SK-MEL-5 (cell line): ENCODE data around the gene RASGEF1B. TPM values are rescaled to one million over a fixed set of nuclear protein-coding genes. Genes with fewer than 3 reads are reported as not detected.

Experiments used
- DNase-seq: peaks from one replicate; pipeline ENCODE4 v3.0.0-alpha.2; 2016; ENCODE audit warnings: low read depth, low spot score
- in situ Hi-C: cut with HindIII; loops from 2 replicates; pipeline ENCODE4 v1.10.0; 2016; ENCODE audit warnings: low sequenced_read_pairs, high pct_unique_total_duplicates, low pct_unique_long_range_greater_than_20kb
- total RNA-seq: library from RNA; depleted of rRNA; stranded (reverse); fragments of >200 nt; shearing (Covaris generic); gene quantifications from 2 replicates; pipeline ENCODE4 v1.2.3, GENCODE V29; 2014

The RASGEF1B gene
- total RNA-seq, 1 experiment from 2014 or later = 0.16 TPM

DNA sequence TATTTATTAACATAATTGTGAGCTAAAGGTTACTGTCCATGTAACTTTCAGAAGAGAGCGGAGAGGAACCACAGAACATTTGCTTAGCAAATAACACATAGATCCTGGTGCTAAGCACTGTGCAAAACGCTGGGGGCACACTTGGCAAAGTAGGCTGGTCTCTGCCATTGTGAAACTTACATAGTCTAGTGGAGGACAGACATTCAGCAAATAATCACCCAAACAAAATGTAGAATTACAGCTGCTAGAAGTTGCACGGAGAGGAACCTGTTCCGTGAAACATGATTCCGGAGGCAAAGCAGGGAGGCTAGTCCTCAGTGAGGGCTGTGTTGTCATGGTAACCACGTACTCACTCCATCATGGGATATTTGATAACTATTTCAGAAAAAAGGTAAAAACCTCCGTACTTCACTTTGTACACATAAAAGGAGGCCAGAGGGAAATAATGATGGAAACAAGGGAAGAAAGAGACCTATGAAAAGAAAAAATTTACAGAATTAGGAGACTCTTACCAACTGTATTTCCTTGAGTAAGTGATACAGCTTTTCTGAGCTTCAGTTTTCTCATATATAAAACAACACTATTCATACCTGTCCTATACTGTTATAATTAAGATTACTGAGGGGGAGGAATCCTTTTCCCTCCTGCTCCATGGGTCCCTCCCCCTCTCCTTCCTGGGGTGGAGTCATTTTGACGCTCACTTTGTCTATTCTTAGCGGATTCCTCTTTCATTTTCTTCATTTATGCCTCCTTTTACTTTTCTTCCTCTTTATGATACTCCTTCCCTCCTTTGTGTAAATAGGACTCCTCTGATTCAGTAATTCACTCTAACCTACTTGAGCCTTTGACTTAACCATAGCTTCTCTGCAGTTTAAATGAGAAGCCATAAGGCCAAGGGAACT, 825 bp upstream of the RASGEF1B start:
- in situ Hi-C loops = no loop called here
- peak; percentile 30 for DNase-seq

DNA sequence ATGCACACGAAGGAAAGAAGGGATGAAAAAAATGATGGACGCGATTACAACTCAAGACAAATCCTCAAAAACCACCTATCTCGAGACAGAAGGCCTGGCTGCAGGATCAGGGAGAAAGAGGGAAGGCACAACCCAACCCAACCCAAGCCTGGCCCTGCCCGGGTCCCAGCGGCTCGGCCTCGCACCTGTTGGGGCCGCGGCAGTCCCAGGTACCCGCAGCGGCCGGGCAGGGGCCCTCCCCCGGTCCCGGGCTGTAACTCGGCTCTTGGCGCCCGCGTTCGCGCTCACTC, 464 bp downstream of the RASGEF1B start:
- in situ Hi-C loops = no loop called here
- DNase-seq = no peak

DNA sequence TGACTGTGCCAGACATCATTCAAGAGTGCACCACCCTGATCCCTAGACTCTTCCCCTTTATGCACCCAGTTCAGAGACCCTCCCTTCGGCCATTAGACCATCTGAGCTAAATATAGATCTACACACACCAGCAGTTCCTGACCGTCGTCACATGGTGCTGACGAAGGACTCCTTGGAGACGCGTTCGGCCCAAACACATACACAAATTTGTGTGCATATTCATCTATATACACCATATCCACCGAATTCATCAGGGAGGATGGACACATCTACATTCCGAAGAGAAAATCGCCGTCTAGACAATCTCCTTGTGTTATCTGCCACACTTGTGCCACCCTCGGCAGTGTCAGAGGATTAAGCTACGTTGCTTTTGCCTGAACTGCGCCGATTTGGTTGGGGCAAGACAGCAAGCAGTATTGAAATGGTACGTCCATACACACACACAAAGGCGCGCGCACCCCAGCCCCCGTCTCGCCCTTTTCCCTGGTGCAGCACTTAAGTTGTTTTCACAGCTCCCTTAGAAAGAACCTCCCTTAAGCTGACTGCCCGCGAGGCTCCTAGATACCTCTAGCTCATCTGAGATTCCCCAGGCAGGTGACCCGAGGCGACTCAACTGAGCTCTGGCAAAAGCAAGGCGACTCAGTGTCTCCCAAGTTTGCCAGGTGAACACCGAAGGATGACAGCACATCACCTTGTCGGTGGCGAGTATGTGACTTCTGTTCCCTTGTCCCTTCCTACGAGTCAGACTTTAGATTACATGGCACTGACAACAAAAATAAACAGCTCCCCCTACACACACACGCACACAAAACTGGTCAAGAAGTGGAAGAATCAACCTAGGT, 1.0 kb downstream of the RASGEF1B start:
- no peak for DNase-seq
- in situ Hi-C loops = no loop called here

DNA sequence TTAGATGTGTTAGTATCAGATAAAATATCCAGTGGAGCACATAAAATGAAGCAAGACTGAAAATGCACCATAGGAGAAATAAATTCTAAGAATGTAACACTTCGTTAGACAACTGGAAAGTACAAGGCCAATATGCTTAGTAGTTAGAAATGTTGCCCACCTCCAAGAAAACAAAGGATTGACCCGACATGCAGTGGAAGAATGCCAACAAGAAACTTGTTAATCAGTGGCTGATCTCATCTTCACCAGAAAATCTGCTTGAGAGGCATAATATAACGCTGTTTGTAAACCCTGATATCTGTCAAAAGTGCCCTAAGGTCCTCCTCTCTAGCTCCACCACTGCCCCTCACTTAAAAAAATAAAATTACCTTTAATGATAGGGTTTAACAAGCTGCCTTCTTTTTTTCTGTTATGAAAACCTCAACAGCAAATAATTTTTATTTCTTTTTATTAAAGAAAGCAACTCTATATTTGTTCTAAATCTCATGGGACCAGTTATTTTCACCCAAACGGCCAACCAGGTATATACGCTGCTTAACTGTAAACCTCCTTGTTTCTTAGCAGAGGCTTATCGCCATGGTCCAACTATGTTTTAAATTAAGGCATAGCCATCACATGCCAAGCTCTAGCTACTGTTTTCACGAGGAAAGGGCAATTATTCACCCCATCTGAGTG, 1.8 kb downstream of the RASGEF1B start:
- in situ Hi-C loops = no loop called here

DNA sequence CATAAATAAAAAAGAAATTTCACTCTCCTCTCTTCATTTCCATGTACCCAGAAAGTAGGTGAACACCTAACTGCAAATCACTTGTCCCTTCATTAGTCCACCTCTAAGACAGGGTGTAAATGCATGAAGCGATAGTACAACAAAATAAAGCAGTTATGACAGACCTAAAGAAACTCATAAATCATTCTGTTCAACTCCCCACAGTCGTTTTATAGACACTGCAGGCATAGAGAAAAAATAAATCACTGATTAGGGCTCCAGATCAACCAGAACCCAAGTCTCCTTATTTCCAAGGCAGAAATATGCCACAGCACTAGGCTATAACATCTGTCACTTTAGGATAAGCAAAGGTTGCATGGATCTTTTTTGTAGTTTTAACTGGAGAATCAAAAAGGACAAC, 3.0 kb downstream of the RASGEF1B start:
- no peak for DNase-seq
- in situ Hi-C loops = no loop called here

More for the DNA sequence above, 1.8 kb downstream of the RASGEF1B start:
- DNase-seq = no peak

DNA sequence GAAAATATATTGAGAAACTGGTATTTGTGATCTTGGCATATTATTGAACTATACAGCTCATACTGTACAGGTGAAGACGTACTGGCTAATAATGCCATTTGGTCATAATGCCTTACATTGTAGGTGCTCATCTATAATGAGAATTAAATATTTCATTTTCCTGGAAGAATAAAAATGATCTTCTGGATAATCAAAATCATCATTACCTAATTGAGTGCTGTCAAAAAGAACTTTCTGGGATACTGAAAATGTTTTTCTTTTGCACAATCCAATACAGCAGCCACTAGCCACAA, 4.1 kb downstream of the RASGEF1B start:
- no peak for DNase-seq
- in situ Hi-C loops = no loop called here

DNA sequence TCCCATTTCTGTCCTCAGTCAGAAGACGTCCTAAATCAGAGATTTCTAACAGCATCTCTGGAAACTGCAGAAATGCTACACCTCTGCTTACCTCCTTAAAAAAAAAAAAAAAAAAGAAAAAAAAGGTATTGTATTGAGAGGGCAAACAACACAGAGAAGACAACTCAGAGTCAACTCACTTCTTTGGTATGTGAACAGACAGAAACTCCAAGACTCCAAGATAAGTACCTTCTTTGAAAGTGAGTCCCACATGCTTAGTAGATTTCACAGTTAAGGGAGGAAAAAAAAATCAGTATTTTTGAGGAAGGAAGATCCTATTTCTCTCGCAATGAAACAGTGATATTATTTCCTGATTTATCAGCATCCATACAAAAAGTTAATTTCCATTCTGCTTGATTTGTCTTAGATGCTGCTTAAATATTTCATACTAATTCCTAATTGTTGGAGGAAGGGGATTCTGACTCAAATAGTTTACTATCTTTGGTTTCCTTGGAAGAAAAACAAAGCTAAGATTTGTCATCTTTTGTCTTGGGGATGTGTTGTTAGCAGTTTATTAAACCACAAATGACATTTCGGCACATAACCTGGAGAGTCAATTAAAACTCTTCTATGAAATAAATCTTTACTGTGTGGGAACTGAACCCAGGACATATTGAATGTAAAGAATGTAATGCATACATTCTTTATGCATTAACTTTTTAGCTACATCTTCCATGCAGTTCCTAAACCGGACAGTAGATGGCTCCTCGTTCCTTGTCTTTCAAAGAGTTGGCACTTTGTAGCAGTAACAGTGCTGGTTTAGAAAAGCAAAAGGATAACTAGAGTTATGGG, 4.7 kb downstream of the RASGEF1B start:
- in situ Hi-C loops = no loop called here

DNA sequence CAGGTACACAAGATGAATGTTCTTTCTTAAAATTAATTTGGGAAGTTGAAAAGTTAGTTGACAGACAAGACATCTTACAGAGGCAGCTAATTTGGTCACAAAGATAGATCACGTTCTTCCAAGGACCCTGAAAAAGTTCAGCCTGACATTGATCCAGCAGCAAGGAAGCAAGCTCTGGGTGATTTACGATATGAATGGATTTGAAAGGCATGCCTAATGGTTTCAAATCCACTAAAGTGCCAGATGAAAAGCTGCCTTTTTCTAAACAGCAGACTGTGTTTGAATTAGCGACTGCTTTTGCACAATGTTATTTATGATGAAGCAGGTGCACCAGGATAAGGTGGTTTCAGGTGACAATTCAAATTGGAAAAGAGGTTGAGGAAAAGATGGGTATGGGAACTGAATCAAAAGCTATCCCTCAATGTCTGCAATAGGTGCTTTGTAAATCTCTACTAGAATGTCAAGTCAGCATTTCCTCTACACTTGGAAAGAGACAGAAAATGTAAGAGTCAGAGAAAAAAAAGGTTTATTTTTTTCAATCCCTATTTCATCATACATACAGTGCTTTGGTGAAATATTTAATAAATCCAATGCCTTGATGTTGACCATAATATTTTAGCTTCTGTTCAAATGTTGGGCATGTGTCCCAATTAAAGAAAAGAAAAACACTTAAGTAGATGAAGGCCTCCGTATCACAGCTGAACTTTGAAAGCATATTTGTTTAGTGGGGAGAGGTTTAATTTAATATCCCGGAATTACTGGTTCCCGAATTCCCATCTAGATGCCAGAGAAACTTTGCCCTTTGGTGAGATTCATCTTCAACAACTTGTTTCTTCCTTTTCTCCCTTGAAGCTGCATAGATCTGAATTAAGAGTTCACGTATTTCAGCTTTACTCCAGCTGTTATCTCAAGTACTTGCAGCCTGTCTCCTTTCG, 6.0 kb downstream of the RASGEF1B start:
- no peak for DNase-seq
- in situ Hi-C loops = no loop called here

More for the DNA sequence above, 4.7 kb downstream of the RASGEF1B start:
- peak; percentile 75 for DNase-seq

DNA sequence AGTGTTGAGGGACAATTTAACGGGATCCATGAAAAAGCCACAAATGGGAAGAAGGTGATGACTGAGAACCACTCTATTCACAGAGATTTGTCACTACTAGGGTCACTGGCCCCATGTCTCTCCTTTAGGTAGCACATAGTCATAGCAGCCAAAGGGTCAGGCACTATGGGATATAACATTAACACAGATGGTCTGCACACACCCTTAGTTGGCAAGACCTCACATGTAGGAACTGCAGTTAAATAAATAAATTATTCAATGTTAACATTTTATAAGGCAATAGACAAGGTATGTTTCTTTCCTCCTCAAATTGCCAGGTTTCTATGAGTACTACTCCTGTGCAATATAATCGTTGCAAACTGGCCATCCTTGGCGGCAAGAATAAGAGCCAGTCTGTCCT, 10.9 kb downstream of the RASGEF1B start:
- in situ Hi-C loops = no loop called here
- DNase-seq = no peak

DNA sequence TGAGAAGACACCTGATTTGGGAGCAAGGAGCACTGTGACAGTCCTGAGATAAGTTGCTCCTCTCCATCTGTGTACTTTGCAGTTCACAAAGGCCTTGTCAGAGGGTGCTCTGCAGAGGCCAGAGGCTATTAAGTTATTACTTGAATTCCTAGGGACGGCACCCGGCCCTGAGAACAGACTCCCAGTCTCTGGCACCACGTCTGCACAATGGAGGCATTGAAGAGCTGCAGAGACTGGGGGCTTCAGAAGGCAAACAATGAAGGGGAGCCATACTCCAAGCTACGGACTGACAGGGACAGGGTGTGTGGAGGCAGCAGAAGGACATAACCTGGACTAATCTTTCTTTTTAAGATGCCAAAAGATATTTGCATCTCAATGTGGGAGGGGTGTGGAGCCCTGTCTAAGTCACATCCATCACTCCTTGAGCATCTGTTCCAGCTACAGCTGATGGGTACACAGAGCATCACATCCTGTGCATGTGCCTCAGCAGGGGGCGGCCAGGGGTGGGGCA, 11.5 kb downstream of the RASGEF1B start:
- in situ Hi-C loops = no loop called here
- DNase-seq = no peak

DNA sequence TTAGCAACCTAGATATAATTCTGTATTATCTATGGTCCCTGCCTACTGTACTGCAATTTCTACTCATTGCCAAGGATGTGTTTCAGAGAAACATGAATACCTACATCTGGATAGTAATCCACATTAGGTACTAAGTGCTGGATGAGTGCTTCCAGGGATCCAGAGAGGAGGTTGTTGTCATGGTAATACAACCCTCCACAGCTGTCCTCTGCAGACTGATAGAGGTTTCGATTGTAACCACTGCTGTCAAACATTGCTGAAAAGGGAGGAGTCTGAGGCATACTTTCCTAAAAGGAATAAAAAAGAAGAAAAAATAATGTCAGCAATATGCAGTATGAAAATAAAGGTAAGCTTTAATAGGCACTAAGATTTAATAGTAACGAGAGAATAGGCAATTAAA, 12.5 kb downstream of the RASGEF1B start:
- in situ Hi-C loops = no loop called here

DNA sequence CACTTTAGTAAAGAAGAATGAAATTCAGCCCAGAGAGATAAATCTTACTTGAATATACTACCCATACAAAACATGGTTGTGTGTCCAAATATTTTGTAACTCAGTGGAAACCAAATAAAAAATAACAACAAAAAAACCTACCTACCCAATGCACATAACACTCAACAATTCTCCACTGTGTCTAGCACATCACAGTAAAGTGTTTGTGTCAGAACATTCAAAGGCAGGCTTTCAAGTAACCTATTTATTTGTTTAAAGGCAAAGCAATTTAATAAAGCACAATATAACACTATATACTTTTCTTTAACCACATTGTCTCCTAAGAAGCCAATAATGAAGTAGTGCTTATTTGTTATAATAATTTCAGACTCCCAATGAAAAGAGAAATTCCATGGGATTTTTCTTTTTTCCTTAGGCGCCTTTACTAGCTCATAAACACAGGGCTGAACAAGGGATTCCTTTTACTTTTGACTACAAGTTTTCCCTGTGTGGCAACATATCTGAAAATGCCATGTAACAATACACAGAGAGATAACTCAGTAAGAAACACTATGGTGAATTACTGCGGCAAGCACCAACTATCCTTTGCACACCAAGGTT, 13.7 kb downstream of the RASGEF1B start:
- in situ Hi-C loops = no loop called here
- DNase-seq = peak; percentile 57

More for the DNA sequence above, 12.5 kb downstream of the RASGEF1B start:
- no peak for DNase-seq

DNA sequence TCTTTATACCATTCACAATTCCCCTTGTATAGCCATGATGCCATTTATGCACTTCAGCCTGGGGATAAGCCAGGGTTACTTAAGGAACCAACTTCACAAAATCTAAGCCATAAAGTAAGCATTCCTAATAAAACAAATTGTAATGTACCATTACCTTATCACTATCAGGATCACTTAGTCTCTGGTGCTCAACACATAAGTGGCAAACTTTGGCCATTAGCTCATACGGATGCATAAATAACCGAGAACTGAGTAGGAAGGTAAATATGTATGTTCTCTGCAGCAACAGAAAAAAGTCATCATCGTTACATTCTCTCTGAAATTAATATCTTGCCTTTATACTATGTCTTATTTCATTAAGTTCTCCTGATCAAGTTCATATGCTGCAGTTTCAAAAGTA, 14.4 kb downstream of the RASGEF1B start:
- in situ Hi-C loops = no loop called here
- no peak for DNase-seq

DNA sequence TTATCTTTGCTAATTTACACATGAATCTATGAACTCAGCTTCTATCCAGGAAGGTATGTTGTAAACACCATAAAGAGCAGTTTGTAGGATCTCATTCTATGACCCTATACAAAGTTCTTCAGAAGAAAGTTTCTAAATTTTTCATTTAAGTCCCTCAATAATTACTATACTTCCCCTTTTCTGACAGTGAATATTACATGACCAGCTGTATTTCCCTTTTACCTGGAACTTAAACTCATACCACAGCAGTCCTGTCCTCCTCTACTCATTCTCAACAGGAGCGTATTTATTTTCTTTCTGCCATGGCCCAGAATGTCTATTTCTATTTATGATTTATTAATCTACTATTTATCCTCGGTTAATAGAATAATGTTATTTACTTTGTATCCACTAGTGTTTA, 15.8 kb downstream of the RASGEF1B start:
- no peak for DNase-seq
- in situ Hi-C loops = no loop called here

DNA sequence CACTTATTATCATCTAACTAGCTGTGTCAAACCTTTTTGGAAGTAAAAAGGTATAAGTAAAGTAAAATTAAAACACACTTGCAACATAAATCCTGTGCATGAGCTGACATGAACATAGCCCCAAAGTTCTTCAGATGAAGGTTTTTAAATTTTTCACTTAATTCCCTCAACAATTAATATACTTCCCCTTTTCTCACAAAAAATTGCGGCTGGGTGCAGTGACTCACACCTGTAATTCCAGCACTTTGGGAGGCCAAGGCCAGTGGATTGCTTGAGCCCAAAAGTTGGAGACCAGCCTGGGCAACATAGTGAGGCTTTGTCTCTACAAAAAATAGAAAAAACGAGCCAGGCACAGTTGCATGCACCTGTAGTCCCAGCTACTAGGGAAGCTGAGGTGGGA, 16.8 kb downstream of the RASGEF1B start:
- in situ Hi-C loops = no loop called here
- DNase-seq = no peak

DNA sequence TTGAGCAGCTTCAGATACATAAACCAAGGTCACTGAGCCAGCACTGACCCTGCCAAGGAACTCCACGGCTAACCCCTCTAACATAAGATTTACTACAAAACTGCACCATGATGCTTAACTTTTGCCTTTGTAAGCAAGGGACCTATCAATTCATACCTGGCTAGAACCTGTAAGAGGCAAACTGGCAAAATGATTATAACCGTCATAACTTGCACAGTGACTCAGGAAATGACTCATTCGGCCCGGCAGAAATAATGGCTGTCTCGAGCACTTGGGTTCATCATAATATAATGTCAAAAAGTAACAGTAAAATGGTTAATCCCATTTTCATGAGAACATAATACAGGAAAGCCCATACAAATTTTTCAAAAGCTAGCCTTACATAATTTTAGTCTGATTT, 17.2 kb downstream of the RASGEF1B start:
- no peak for DNase-seq
- in situ Hi-C loops = no loop called here
